Peyer's patch (tissue), 4 donors: ENCODE results near the gene PILRB.

ENCODE experiments used
- CTCF ChIP-seq, 6 experiments: fragments of 450-650 bp in 4 of 6; fragments of 200-600 bp in 2 of 6; sonication (generic) in 1 of 6; IDR thresholded peaks; one replicate each; pipeline ENCODE4 v1.5.1; 2017 to 2019; ENCODE audit warnings: antibody characterized with exemption in 6 of 6, mild to moderate bottlenecking in 3 of 6, moderate library complexity in 1 of 6
- POLR2A ChIP-seq, 2 donors: fragments of 450-650 bp; IDR thresholded peaks; one replicate each; pipeline ENCODE4 v1.5.1; 2017; ENCODE audit warnings: antibody characterized with exemption in 2 of 2, mild to moderate bottlenecking in 2 of 2, moderate library complexity in 2 of 2

GRCh38 chr7:100400041-100400440, 42.1 kb downstream of the PILRB start:
- TF ChIP-seq CTCF (IDR thresholded peaks at IDR 0.05) (no peak), POLR2A (IDR thresholded peaks at IDR 0.05) (no peak)
